ENCODE measurements around the gene ARHGAP15. TPM values are rescaled to one million over a fixed set of nuclear protein-coding genes. Genes with fewer than 3 reads are reported as not detected.

The ARHGAP15 gene
- total and polyA plus RNA-seq, 12 donors: 1.3 to 7.7 (median 2.8) TPM

DNA sequence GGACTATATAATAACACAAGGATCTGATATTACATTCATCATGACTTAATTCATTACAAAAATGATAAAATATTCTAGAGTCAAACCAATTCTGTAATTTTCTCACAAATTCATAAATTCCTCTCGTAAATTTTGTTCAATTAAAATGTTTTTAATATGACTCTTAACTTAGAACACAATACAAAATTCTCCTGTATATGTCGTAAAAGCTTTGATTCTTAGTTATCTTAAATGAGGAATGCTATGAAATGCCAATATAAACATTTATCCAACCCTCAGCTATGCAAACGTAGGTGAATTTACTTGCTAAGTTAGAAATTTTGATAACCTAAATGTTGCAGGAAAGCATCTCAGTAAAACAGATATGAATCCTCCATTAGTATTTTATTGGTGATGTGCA lies 28.9 kb downstream of the ARHGAP15 start:
- Histone ChIP-seq H3K9me3 (no peaks in the 10 kb centered on the region), H3K27me3 (no peaks in the 10 kb centered on the region), H3K4me1 (peaks cover 0 to 28% (median 0%) of the 10 kb centered on the region in 9 donors), H3K4me3 (no peak overlapping the region), H3K27ac (peak overlapping the region in 1 of 10 donors; percentile 4), H3K36me3 (no peaks in the 10 kb centered on the region)
- 65% methylated on average over 3 of the region's 3 CpGs for WGBS, 2 donors
- intact Hi-C loops (cut with DNase I): no loop called here
- ATAC-seq (no peak), DNase-seq (no peak)
- TF ChIP-seq, protein P1, sequence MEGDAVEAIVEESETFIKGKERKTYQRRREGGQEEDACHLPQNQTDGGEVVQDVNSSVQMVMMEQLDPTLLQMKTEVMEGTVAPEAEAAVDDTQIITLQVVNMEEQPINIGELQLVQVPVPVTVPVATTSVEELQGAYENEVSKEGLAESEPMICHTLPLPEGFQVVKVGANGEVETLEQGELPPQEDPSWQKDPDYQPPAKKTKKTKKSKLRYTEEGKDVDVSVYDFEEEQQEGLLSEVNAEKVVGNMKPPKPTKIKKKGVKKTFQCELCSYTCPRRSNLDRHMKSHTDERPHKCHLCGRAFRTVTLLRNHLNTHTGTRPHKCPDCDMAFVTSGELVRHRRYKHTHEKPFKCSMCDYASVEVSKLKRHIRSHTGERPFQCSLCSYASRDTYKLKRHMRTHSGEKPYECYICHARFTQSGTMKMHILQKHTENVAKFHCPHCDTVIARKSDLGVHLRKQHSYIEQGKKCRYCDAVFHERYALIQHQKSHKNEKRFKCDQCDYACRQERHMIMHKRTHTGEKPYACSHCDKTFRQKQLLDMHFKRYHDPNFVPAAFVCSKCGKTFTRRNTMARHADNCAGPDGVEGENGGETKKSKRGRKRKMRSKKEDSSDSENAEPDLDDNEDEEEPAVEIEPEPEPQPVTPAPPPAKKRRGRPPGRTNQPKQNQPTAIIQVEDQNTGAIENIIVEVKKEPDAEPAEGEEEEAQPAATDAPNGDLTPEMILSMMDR (IDR thresholded peaks at IDR 0.05): no peak

DNA sequence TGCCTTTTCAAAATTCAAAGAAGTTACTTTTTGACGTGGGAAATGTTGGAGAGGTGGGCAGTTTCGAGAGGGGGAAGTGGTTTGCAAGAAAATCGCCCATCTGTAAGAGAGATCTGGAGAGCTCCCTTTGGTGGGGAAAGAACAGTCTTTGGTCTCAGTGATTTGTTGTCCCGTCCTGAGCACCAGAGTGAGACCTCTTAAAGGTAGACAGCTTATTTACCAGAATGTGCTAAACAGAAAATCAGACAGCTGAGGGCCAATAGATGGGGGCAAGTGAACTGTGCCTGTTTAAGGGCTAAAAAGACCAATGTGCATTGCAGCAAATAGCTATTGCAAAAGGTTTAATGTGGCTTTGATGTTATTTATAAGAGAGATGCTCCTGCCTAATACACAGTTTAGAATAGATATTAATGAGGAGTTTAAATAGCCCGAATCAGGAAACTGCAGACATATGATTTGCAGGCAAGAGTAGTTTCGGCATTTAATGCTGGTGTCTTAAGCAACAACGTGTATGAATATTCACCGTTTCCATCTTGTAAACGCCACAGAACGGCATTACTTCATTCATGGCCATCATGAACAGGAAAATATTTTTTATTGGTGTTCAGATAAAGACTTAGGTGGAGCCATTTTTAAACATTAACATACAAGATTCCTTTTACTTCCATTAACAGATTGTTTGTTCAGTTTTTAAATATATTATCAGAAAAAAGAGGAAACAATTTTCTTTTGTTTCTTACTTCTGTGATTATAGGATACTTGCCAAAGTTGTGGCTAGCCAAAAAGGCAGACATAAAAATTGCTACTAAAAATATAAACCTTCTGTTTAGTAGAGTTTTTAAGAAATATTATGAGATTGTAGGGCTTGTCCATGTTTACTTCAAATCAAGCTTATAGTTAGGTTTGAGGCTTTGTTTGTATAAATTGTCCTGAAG lies 29.6 kb downstream of the ARHGAP15 start:
- no peaks in the 10 kb centered on the region for H3K9me3 ChIP-seq
- H3K27ac ChIP-seq: peak overlapping the region in 1 of 10 donors; percentile 36
- intact Hi-C loops (cut with DNase I): no loop called here
- H3K4me3 ChIP-seq: peak overlapping the region in 1 of 10 donors; percentile 12
- no peaks in the 10 kb centered on the region for H3K36me3 ChIP-seq
- DNase-seq: no peak
- TF ChIP-seq, protein P1 (IDR thresholded peaks at IDR 0.05): no peak
- no peak for ATAC-seq
- no peaks in the 10 kb centered on the region for H3K27me3 ChIP-seq
- H3K4me1 ChIP-seq: peaks cover 0 to 24% (median 0%) of the 10 kb centered on the region in 9 donors
- 55 to 65% methylated on average over 10 of the region's 10 CpGs for WGBS, 2 donors

DNA sequence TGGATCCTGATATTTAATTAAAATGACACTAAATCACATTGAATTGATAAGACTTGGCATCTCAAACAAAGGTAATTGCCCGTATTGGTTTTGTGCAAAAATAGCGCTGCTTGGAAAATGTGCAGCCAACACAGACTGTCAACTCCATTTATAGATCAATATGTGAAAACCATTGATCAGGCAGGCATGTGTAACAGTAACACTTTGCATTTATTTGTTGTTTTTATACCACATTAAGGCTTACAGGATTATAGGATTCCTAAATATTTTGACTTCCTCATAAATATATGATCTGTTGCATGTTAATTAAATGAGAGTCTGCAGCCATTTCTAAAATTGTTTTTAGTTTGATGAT lies 30.2 kb downstream of the ARHGAP15 start:
- ATAC-seq (no peak), DNase-seq (no peak)
- no peak overlapping the region for H3K4me3 ChIP-seq
- H3K27me3 ChIP-seq: no peaks in the 10 kb centered on the region
- TF ChIP-seq, protein P1 (IDR thresholded peaks at IDR 0.05): no peak
- peaks cover 0 to 29% (median 0%) of the 10 kb centered on the region in 9 donors for H3K4me1 ChIP-seq
- no peaks in the 10 kb centered on the region for H3K36me3 ChIP-seq
- intact Hi-C loops (cut with DNase I): no loop called here
- no peaks in the 10 kb centered on the region for H3K9me3 ChIP-seq
- 71 to 83% methylated on average over 2 of the region's 2 CpGs for WGBS, 2 donors
- H3K27ac ChIP-seq: no peak overlapping the region

DNA sequence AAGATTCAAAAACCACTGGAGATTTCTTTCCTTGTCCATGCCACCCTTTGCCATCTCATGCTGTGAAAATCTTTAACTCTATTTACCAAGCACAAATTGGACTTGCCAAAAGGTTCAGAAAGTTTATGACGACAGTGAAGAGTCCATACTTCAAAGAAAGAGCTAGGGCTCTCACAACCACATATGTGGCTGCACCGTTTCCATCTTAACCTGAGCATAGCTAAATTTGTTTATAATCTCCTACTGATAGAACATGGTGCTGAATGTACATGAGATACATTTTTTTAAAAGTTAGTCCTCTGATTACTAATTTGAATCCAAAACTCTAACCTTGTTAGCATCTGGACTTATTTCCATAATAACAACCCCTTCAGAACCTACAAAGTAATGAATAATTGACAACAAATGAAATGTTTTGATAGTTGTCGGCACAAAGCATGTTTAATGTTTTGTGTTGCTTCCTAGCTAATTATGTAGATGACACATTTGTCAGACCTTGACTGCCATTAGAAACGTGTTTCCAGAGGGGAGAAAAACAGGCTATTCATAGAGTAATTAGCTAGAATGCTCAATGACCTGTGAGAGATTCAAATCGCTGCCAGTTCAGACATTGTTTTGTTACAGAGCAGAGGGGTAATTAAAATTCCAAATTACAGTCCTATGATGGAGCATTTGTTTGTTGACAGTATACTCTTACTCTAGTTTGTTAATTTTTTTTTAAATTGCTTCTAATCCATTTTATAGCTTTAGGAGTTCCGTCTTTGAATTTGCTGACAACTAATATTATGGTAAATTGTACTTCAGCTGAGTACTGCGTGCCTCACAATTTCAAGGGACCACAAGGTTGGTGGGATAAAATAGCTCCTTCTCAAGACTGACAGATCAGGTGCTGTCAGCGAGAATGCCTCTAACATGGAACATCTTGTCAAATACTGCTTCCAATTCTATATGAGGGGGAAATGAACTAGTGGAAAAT lies 31.8 kb downstream of the ARHGAP15 start:
- WGBS, 2 donors: 76 to 78% methylated on average over 8 of the region's 8 CpGs
- Histone ChIP-seq H3K4me1 (peaks cover 0 to 29% (median 0%) of the 10 kb centered on the region in 9 donors), H3K9me3 (no peaks in the 10 kb centered on the region), H3K27me3 (no peaks in the 10 kb centered on the region), H3K4me3 (no peak overlapping the region), H3K27ac (no peak overlapping the region), H3K36me3 (no peaks in the 10 kb centered on the region)
- TF ChIP-seq, protein P1 (IDR thresholded peaks at IDR 0.05): no peak
- DNase-seq (no peak), ATAC-seq (no peak)
- intact Hi-C loops (cut with DNase I): loop anchor here in 2 of 10 donors (5.0 to 10.0 kb wide), 2 partner anchors 94 to 96 kb away; no protein-coding TSS in a partner anchor

Data from heart right ventricle (tissue), 16 donors.